Myometrial cell (primary cell): ENCODE measurements around the gene STX7. TPM values are rescaled to one million over a fixed set of nuclear protein-coding genes. Genes with fewer than 3 reads are reported as not detected.

Experiments used
- total RNA-seq: library from RNA; depleted of rRNA; stranded (reverse); fragments of >200 nt; gene quantifications from 2 replicates; pipeline ENCODE4 v1.2.3, GENCODE V29; 2015

STX7 gene
- 16.4 and 21.1 TPM in 2 replicates for total RNA-seq

GRCh38 chr6:132512638-132513632 is at the start of gene STX7:
Gene STX7, minus strand, starts transcription at chr6:132513116. Its CDS starts 9,586 bp downstream, at chr6:132503530.

GRCh38 chr6:132552372-132552771 is 39.5 kb upstream of the STX7 start, which contains the start of gene TAAR8:
Gene TAAR8, plus strand, starts transcription at chr6:132552672. Its CDS starts 21 bp downstream, at chr6:132552693.

GRCh38 chr6:132537977-132538376 is 25.1 kb upstream of the STX7 start, which contains the start of gene TAAR9:
Gene TAAR9, plus strand, starts transcription at chr6:132538277. Its CDS starts 13 bp downstream, at chr6:132538290.

GRCh38 chr6:132400883-132401617 is 111.9 kb downstream of the STX7 start, which contains the start of gene MOXD1:
Gene MOXD1, minus strand, starts transcription at chr6:132401475. Its CDS starts 49 bp downstream, at chr6:132401426.

Other genes starting within 250 kb of the STX7 start
- 24.2 and 31.2 TPM in 2 replicates for gene MOXD1, start 111.6 kb downstream of the STX7 start, total RNA-seq
- not detected in 2 replicates for gene TAAR9, start 25.2 kb upstream of the STX7 start, total RNA-seq
- gene TAAR8, start 39.6 kb upstream of the STX7 start, total RNA-seq, result not detected in 2 replicates
- not detected in 2 replicates for gene TAAR6, start 57.2 kb upstream of the STX7 start, total RNA-seq
- not detected in 2 replicates for gene TAAR5, start 76.6 kb upstream of the STX7 start, total RNA-seq
- gene TAAR2, start 111.2 kb upstream of the STX7 start, total RNA-seq, result not detected in 2 replicates
- gene TAAR1, start 146.1 kb upstream of the STX7 start, total RNA-seq, result not detected in 2 replicates
- gene VNN1, start 200.9 kb upstream of the STX7 start, total RNA-seq, result 1.4 and 3.0 TPM in 2 replicates
- 0.53 TPM in 1 of 2 replicates, not detected in the other for gene VNN2, start 244.8 kb upstream of the STX7 start, total RNA-seq